GDM1 (cell line): ENCODE measurements around the gene DUSP8.

Source experiments
- DNase-seq: peaks from one replicate; lab custom pipeline; 2025; lab: John Stamatoyannopoulos, UW

The DUSP8 gene

DNA sequence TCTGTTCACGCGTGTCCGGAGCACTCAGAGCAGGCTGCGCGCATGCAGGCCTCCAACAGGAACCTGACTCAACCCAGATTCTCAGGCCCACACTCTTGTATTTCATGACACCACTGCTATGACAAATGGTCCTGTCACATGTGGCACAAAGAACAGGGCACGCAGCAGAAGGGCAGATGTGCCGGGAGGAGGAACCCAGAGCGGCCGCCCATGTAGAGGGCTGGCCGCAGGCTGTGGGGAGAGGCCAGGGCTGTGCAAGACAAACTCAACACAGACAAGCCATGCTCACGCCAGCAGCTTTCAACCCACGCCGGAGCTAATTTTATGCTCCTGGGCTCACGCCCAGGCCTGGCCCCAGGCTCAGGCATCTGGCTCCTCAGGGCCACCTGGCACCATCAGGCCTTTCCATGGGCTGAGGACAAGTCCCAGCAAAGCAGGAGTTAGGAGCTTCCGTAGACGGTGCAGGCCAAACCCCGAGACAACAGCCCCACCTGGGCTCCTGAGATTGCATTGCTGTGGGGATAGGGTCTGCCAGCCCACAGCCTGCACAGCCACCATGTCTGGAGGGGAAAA lies 40.0 kb downstream of the DUSP8 start:
- DNase-seq: no peak

DNA sequence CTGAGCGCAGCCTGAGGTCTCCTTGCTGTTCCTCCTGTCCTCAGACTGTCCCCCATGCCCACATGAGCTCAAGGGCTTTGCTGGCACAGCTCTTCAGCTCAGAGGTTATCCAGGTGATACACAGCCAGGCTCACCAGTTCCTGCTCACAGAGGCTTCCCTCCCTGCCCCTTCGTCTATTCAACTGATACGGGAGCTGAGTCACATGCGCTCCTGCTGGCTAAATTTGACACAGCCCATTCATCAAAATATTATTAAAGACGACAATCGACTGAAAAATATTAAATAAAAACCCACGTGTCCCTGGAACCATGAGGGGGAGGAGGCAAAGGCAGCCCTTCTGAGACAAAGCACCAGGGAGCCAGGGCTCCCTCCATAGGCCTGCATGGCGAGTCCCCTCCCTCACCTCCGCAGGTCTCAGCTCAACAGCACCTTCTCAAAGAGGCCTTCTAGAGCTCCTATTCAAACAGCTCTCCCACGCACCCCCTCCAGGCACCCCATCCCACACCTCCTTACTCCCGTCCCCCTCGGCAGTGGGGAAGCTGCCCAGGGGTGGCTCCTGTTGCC lies 40.5 kb downstream of the DUSP8 start:
- DNase-seq: no peak

DNA sequence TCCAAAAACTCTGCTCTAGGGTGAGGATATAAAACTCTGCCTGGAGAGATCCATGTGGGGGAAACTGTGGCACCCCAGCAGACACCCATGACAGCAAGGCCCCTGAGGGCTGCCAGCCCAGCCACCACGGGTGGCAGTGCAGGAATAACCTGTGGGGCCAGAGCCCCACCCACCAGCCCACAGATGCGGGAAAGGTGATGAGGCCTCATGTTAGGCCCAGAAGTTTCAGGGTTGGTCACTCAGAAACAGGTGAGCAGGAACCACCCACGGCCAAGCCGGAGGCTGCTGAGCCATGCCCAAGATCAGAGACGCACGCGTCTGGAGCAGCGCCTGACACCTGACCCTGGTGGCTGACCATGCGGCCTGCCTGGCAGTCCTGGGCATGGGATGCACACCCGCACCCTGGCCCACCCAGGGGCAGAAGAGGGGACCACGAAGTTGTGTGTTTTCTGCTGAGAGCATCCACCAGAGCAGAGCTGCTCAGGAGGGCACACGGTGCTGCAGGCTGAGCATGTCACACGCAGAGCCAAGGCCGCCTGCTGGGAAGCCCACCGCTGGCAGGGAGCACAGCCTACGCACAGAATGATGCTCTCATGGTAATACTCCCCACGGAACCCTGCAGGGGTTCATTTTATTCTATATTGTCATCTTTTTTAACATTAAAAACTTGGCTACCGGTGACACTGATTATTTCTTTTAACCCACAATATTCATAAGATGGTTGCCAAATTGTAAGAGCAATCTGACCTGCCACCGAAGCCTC lies 41.2 kb downstream of the DUSP8 start:
- DNase-seq: no peak

DNA sequence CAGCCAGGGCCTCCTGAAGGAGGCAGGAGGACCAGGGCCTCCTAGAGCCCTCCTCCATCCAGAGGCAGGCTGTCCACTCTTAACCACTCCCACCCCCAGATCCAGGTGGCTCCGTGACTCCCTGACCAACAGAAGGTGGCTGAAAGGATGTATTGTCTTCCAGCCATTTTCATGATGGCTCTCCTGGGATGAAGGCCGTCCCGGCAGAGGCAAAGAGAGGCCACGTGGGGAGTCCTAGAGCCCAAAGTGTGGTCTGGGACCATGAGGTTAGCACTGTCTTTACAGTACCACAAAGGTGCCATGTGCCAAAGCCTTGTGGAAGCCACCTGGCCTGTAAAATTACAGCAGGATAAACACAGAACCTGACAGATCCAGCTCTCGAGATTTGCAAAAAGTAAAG lies 42.3 kb downstream of the DUSP8 start:
- no peak for DNase-seq

DNA sequence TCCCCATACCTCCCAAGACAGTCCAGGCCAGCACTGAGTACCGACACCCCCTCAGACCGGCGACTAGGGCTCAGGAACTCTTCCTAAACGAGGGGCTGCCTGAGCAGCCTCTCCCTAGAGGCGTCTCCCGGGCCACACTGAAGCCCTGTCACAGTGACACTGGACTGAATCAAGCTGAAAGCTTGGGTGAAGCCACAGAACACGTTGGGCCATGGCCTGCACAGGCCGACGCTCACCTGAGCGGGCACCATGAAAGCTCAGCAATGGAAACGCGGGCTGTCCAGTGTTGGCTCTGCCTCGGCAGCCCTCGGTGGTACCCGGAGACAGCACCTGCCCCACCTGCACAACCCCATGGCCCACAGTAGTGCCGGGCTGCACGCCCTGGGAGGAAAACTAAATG lies 42.8 kb downstream of the DUSP8 start:
- no peak for DNase-seq

DNA sequence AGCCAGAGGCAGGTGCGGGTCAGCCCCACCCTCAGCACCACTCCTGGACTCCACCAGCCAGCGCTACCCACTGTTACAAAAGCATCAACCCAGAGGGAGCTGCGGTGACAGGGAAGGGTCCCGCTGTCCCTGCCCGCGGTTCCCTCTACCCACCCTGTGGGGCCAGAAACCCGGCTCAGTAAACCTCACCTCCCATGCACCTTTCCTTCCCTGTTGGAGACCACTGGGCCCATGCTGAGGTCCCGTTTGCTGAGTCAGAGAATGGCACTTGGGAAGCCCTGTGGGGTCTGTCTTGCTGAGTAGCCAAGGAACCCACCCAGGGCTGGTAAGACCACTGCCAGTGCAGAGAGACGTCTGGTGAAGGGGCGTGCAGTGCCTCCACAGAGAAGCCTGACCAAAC lies 43.4 kb downstream of the DUSP8 start:
- DNase-seq: no peak

DNA sequence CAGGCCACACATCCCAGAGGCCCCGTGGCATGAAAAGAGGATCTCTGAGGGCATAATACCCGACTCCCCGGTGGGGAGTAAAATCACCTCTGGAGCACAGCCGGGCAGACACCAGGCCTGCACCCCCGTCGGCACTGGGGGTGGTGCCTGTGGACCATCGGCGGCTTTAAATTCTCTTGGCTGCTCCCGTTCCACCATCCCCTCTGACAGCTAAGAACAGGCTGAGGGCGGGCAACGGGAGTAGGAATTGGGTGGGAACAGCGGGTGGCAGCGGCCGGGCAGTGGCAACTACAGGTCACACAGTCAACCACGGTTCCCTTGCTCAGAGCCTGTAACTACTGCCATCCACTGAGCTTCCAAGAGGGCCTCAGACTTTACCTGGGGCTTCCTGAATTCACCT lies 45.3 kb downstream of the DUSP8 start:
- DNase-seq: no peak

DNA sequence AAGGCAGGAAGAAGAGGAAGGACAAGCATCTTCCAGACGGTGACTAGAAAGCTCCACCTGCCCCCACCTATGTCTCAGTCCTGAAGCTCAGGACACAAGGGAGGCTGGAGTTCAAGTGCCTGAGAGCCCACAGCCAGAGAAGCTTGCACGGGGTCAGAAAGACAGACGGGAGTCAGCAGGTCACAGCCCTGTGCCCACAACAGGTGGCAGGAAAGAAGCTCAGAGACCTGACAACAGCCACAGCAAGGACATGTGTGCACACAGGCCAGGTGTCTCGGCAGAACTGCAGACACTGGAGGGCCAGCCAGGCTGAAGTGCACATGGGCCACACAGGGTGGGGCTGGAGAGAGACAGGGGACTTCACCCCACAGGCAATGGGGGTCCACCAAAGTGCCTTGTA lies 48.3 kb downstream of the DUSP8 start:
- no peak for DNase-seq

DNA sequence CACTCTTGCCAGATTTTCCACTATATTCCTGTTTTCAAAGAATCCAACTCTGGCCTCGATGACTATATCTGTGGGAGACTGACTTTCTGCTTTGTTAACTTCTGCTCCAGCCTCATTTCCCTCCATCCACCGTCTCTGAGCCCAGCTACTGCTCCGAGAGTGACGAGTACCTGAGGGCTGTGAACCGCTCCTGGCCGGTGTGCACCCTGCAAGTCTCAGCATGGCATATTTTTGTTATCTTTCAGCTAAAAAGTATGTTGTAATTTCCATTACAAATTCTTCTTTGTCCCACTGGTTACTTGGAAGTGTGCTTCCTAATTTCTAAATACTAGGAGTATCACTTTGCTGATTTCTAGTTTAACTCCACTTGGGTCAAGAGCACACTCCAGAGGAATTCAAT lies 49.0 kb downstream of the DUSP8 start:
- no peak for DNase-seq

DNA sequence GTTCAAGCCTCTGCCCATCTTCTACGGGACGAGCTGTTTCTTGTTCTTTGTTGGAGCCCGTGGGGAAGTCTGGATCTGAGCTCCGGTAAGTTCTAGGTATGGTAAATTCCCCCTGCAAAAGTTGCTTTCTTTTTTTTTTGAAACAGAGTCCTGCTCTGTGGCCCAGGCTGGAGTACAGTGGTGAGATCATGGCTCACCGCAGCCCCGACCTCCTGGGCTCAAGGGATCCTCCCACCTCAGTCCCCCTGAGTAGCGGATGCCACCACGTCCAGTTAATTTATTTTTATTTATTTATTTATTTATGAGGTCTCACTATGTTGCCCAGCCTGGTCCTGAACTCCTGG lies 50.0 kb downstream of the DUSP8 start:
- no peak for DNase-seq

DNA sequence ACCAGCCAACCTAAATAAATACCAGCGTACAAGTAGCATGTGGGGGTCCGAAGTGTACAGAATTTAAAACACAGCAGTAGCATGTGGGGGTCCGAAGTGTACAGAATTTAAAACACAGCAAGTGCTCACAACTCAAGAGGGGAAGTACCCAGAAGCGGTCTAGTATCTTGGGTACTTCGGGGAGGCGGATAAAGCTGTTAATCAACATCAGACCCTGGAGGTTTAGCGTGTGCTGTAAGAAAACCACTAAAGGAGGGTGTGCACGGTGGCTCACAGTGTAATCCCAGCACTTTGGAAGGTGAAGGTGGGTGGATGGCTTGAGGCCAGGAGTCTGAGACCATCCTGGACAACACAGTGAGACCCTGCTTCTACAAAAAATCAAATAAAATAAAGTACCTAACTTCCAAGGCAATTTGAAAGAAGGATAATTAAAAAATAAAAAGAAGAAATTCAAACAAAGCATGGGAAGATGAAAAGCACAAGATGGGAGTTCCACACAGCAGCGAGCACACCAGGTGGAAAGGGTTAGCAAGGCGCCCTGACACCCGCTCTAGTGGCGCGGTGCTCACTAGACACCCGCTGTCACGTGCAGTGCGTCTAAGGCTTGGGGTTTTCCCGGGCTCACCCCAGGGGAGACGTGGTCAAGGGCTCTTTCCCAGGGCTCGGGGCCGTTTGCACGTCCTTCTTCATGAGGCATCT lies 50.5 kb downstream of the DUSP8 start:
- no peak for DNase-seq

DNA sequence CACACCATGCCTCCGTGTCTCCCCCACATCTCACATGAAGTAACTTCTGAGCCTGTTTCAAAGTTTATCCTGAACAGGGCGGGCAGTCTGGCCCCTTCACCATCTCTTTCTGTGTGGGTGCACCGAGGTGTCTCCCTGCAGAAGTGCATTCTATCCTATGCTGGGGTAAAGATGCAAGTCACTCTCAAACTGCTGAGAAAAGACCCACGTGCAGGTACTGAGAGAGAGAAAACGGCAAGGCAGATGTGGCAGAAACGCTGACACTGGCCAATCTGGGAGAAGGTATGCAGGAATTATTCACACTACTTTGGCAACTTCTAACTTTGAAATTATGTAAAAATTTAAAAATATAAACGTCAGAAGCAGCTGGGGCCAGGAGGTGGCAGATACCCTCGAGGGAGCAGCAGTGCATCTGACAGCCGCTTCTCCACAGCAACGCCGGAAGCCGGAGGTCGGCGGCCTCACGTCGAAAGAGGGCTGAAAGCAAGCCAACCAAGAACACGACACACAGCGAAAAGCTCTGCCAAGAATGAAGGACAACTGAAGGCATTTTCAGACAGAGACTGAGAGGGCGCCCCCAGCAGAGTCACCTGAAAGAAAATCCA lies 51.3 kb downstream of the DUSP8 start:
- DNase-seq: no peak

DNA sequence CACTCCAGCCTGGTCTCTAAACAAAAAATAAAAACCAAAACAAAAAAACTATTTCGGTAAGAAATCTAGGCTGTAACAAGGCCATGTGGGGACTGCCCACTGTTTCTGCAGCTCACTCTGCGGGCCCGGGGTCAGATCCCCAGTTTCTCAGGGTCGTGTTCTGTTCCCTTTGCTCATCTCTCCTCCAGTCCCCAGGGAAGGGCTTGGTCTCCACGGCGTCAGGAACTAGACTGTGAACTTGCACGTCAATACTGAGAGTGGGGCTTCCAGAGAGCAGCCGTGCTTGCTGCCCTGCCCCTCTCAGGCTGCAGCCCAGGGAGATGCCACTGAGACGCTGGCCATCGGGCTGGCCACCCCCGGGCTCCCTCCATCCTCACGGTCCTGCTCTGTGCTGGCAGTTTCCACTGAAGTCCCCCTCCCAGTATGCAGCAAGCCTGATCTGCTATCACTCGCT lies 51.8 kb downstream of the DUSP8 start:
- DNase-seq: no peak

DNA sequence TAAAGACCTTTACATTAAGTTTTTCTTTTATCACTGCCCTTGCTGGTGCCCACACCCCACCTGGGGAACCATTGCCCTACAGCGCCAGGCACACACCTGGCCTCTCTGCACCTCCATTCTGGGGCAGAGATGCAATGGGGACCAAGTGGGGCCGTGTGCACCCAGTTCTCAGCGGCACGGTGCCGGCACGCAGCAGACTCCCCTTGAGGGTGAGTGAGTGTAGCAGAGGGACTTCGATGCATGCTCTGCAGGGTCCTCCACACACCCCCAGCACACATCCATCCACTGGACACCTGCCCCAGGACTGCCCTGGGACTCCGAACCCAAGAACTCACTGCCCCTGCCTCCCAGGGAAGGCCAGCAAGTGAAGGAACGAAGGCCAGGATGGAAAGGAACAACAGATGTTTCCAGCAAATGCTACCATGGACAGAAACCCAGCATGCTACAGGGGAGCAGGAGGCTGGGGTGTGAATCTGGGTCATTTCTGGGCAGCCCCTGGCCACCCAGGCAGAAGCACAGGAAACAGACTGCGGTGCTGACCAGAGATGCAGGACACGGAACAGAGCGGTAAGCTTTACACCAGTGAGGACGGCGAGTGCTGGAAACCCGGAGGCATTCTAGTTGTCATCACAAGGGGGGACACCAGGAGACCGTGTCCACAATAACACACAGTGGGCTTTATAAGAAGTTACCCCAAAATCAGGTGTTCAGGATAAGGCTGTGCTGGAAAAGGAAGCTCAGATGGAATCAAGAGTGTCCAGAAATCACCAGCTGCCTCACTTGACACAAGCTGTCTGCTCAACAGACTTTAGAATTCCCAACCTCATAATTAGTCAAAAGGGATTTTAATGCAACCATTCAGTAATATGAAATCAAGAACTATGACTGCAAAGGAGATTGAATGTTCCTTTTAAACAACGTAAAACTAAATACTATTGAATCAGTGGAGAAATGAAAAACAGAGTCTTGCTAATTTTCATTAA lies 52.8 kb downstream of the DUSP8 start:
- DNase-seq: no peak

DNA sequence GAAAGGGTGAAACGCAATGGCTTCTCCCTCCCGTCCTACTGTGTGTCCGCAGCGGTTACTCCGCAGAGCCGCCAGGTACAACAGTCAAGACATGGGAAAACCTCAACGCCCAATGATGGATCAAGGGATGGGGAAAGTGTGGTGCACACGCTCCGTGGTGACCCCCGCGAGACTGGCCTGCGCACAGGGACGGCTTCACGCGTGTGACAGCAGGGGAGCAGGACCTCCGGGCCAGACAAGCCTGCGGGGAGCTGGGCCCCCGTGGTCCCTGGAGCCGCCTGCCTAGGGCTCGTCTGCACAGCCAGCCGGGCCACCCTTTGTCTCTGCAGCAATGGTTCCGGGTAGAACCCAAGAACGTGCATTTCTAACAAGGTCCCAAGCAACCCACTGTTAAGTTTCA lies 53.8 kb downstream of the DUSP8 start:
- DNase-seq: no peak

DNA sequence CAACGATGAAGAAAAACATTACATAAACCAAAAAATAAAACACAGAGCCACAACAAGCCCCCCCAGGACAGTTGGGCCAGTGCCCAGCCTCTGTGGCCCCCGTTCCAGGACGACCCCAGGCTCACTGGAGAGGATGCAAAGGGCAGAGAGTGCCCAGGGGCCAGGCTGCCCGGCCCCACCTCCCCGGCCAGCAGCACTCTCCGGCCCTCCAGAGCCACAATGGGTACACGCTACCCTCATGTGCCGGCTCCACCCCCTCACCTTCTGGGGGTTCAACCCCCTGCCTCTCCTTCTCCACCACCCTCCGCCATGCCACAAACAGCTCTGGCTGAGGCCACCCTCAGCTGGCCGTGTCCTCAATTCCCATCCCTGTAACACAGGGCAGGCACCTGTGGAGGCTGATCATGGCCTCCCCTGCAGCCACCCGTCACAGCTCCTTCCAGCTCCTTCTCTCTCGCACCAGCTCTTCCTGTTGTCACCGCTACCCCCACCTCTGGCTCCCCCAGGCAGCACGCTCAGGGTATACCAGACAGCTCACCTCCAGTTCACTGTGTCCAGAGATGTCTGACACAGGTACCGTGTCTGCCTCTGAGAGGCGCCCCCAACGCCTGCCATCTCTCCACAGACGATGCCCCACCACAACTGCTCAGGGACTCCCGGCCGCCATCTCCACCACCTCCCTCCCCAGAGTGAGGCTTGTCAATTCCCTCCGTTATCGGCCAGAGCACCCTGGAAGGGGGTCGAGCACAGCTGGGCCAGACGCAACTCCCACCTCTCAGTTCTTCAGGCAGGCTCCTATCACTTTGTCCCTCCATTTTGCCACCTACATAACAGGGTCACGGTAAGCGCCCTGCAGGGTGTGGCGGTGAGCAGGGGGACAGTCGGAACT lies 54.7 kb downstream of the DUSP8 start:
- no peak for DNase-seq

DNA sequence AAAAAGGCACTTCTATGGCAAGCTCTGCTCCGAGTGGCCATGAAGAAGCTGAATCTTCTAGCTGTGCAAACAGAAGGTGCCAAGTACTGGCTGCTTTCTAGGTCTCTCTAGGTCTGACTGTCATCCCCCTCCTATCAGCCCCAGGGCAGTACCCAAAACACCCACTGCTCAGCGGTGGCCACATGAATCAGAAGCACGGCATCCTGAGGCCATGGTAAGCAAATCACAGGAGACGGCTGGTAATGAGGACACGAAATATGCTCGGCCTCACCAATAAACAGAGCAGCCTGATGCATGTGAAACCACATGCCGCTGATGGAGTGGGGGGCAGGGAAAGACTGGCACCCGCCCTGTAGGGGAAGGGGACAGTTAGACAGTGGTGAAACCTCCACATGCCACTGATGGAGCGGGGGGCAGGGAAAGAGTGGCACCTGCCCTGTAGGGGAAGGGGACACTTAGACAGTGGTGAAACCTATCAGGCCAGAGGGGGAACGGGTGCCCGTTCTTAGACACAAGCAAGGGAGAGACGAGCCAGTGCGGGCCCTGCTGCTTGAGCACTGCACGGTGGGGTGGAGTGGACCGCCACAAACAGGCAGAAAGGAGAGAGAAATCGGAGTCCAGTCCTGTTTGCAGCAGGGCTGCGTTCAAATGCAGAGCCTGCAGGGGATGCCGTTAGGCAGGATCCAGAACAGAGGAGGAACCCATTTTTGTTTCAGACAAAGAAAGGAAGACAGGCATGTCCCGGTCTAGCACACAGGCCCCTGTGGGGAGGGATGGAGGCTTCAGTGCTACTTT lies 55.6 kb downstream of the DUSP8 start:
- no peak for DNase-seq

DNA sequence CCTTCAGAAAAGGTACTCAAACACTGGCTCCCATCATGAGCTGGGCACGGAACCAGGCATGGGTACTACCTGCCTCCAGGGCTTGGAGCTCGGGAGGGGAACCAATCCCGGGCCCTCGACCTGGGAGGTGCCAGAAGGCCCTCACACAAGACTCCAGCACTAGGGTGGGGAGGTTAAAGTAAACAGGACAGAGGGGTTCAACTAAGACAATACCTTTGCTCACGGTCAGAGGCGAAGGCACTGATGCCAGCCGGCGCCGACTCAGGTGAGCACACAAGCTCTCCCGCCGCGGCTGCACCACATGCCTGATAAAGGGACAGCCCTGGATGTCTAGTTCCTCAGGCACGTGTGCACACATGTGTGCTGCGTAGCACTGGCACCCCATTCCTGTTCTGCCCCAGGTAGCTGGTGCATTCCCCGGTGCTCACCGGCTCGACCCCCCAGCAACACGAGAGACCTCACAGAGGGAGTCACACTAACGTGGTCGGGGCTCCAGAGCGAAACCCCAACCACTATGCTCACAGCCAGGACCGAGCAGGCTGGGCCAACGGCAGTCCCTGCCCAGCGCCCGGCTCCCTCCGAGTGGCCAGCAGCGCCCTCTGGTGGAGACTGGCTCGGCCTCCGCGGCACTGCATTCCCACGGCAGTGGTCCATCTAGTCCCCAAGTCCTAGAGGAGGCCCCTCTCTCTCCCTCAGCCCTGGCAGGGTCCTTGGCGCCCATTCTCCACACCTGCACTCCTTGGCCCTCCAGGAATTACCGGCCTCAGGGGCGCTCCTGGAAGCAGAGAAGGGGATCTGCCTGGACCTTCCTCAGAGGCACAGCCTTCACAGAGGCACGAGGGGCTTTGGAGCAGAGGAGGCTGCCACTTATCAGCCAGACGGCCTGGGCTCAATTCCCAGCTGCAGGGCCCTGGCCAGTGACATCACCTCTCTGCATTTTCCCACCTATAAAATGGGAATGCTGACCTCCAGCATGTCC lies 56.7 kb downstream of the DUSP8 start:
- peak; percentile 27 for DNase-seq
